Panc1 (cell line): ENCODE measurements around the gene PDE9A.

Source experiments
- POLR2AphosphoS5 ChIP-seq: IDR thresholded peaks from 2 replicates; pipeline ENCODE4 v1.6.1; 2012; ENCODE audit warnings: mild to moderate bottlenecking, low read depth, low read length, moderate library complexity
- SIN3A ChIP-seq: IDR thresholded peaks from 2 replicates; pipeline ENCODE4 v1.6.1; 2012; ENCODE audit warnings: low read depth, mild to moderate bottlenecking, low read length, moderate library complexity, borderline replicate concordance; ENCODE audit not compliant: insufficient read depth
- TCF7L2 ChIP-seq: IDR thresholded peaks from 2 replicates; pipeline ENCODE4 v1.6.1; 2011; ENCODE audit warnings: mild to moderate bottlenecking, low read depth, low read length, inconsistent platforms
- TF ChIP-seq, protein P1 (sequence below): fragments of 450-650 bp; IDR thresholded peaks from 2 replicates; pipeline ENCODE4 v1.5.1; 2017; ENCODE audit warnings: mild to moderate bottlenecking
- TF ChIP-seq, protein P2 (sequence below), 2 experiments: IDR thresholded peaks; 2 replicates each; pipeline ENCODE4 v1.6.1; 2011 to 2012; ENCODE audit warnings: low read depth in 2 of 2, control low read depth in 1 of 2, low read length in 1 of 2, mild to moderate bottlenecking in 1 of 2, moderate library complexity in 1 of 2; ENCODE audit not compliant: insufficient read depth in 1 of 2

DNA sequence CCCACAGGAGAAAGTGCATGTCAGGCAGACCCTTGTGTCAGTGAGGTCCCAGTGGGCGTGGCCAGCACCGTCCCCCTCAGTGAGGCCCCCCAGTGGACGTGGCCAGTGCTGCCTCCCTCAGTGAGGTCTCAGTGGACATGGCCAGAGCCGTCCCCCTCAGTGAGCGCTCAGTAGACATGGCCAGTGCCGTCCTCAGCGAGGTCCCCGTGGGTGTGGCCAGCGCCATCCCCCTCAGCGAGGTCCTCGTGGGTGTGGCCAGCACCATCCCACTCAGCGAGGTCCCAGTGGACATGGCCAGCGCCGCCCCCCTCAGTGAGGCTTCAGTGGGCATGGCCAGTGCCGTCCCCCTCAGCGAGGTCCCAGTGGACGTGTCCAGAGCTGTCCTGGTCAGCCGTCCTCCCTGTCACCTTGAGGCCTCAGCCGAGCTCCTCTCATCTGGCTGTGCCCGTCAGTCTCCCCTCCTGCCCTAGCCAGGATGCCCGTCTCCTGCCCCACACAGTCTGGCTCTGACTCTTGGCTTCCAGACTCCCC is 35.5 kb downstream of the PDE9A start:
- TF ChIP-seq, protein P1, sequence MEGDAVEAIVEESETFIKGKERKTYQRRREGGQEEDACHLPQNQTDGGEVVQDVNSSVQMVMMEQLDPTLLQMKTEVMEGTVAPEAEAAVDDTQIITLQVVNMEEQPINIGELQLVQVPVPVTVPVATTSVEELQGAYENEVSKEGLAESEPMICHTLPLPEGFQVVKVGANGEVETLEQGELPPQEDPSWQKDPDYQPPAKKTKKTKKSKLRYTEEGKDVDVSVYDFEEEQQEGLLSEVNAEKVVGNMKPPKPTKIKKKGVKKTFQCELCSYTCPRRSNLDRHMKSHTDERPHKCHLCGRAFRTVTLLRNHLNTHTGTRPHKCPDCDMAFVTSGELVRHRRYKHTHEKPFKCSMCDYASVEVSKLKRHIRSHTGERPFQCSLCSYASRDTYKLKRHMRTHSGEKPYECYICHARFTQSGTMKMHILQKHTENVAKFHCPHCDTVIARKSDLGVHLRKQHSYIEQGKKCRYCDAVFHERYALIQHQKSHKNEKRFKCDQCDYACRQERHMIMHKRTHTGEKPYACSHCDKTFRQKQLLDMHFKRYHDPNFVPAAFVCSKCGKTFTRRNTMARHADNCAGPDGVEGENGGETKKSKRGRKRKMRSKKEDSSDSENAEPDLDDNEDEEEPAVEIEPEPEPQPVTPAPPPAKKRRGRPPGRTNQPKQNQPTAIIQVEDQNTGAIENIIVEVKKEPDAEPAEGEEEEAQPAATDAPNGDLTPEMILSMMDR: no peak
- no peak for TF ChIP-seq POLR2AphosphoS5
- TF ChIP-seq SIN3A: no peak
- TF ChIP-seq, protein P2, sequence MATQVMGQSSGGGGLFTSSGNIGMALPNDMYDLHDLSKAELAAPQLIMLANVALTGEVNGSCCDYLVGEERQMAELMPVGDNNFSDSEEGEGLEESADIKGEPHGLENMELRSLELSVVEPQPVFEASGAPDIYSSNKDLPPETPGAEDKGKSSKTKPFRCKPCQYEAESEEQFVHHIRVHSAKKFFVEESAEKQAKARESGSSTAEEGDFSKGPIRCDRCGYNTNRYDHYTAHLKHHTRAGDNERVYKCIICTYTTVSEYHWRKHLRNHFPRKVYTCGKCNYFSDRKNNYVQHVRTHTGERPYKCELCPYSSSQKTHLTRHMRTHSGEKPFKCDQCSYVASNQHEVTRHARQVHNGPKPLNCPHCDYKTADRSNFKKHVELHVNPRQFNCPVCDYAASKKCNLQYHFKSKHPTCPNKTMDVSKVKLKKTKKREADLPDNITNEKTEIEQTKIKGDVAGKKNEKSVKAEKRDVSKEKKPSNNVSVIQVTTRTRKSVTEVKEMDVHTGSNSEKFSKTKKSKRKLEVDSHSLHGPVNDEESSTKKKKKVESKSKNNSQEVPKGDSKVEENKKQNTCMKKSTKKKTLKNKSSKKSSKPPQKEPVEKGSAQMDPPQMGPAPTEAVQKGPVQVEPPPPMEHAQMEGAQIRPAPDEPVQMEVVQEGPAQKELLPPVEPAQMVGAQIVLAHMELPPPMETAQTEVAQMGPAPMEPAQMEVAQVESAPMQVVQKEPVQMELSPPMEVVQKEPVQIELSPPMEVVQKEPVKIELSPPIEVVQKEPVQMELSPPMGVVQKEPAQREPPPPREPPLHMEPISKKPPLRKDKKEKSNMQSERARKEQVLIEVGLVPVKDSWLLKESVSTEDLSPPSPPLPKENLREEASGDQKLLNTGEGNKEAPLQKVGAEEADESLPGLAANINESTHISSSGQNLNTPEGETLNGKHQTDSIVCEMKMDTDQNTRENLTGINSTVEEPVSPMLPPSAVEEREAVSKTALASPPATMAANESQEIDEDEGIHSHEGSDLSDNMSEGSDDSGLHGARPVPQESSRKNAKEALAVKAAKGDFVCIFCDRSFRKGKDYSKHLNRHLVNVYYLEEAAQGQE (IDR thresholded peaks at IDR 0.05; ENCODE audit: insufficient read depth in 1 of 2, low read depth in 2 of 2, low read length in 1 of 2): no peak
- no peak for TF ChIP-seq TCF7L2
